Thyroid gland (tissue), 4 donors: ENCODE results near the gene MINAR1.

Experiments used
- POLR2A ChIP-seq, 2 donors: fragments of 450-650 bp; IDR thresholded peaks; one replicate each; pipeline ENCODE4 v1.6.1; 2017; ENCODE audit warnings: antibody characterized with exemption in 2 of 2, mild to moderate bottlenecking in 2 of 2, moderate library complexity in 1 of 2
- TF ChIP-seq, protein P1 (sequence below), 6 experiments: fragments of 200-600 bp in 3 of 6; fragments of 450-650 bp in 3 of 6; sonication (generic) in 3 of 6; IDR thresholded peaks; one replicate each; pipeline ENCODE4 v1.5.1; 2016 to 2019; ENCODE audit warnings: antibody characterized with exemption in 6 of 6, mild to moderate bottlenecking in 2 of 6, inconsistent platforms in 1 of 6, moderate library complexity in 1 of 6

DNA sequence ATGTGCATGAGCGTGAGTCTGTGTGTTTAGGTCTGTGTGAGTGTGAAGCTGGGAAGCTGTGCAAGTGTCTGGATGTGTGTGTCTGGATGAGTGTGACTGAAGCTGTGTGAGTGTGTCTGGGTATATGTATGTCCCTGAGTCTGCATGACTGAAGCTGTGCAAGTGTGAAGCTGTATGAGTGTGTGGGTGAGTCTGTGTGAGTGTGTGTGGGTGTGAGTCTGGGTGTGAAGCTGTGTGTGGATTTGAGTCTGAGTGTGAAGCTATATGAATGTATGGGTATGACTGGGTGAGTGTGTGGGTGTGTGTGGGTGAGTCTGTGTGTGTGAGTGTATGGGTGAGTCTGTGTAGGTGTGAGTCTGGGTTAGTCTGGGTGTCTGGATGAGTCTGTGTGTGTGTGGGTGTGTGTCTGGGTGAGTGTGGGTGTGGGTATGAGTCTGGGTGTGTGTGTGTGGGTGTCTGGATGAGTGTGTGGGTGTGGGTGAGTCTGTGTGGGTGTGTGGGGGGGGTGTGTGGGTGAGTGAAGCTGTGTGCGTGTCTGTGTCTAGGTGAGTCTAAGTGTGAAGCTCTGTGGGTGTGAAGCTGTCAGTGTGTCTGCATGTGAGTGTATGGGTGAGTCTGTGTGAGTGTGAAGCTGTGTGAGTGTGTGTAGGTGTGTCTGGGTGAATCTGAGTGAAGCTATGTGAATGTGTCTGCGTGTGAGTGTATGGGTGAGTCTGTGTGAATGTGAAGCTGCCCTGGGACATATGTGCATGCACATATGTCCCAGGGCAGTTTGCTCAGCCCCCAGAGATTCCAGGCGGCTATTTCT is 20.3 kb downstream of the MINAR1 start:
- TF ChIP-seq, protein P1, sequence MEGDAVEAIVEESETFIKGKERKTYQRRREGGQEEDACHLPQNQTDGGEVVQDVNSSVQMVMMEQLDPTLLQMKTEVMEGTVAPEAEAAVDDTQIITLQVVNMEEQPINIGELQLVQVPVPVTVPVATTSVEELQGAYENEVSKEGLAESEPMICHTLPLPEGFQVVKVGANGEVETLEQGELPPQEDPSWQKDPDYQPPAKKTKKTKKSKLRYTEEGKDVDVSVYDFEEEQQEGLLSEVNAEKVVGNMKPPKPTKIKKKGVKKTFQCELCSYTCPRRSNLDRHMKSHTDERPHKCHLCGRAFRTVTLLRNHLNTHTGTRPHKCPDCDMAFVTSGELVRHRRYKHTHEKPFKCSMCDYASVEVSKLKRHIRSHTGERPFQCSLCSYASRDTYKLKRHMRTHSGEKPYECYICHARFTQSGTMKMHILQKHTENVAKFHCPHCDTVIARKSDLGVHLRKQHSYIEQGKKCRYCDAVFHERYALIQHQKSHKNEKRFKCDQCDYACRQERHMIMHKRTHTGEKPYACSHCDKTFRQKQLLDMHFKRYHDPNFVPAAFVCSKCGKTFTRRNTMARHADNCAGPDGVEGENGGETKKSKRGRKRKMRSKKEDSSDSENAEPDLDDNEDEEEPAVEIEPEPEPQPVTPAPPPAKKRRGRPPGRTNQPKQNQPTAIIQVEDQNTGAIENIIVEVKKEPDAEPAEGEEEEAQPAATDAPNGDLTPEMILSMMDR (IDR thresholded peaks at IDR 0.05): no peak
- TF ChIP-seq POLR2A (IDR thresholded peaks at IDR 0.05): no peak
